SK-N-MC (cell line): ENCODE measurements around the gene CYB561.
A peak's percentile ranks its signal among the peaks of the same experiment; 100 is the strongest.

Source experiments
- DNase-seq: peaks from one replicate; pipeline ENCODE4 v3.0.0-alpha.2; 2011; ENCODE audit warnings: low read depth, low spot score
- H3K27ac ChIP-seq: fragments of 200-600 bp; sonication (generic); 2 replicates; pipeline ENCODE4 v1.5.1; 2016; ENCODE audit warnings: mixed run types
- H3K36me3 ChIP-seq: fragments of 200-600 bp; sonication (generic); 2 replicates; pipeline ENCODE4 v1.6.1; 2017; ENCODE audit warnings: antibody characterized with exemption, low read length, mixed read lengths; ENCODE audit not compliant: insufficient read depth
- H3K4me3 ChIP-seq: fragments of 200-600 bp; sonication (generic); 2 replicates; pipeline ENCODE4 v1.5.1; 2016
- H3K9ac ChIP-seq: fragments of 200-600 bp; sonication (generic); 2 replicates; pipeline ENCODE4 v1.8.0; 2017; ENCODE audit warnings: mixed run types, mixed read lengths; ENCODE audit not compliant: insufficient read length
- H3K9me3 ChIP-seq: fragments of 200-600 bp; sonication (generic); 2 replicates; pipeline ENCODE4 v1.6.1; 2017; ENCODE audit warnings: low read depth, mild to moderate bottlenecking, antibody characterized with exemption, low read length, moderate library complexity, mixed read lengths
- EZH2 ChIP-seq: fragments of 200-600 bp; sonication (generic); IDR thresholded peaks from one replicate; pipeline ENCODE4 v1.6.1; 2017; ENCODE audit warnings: antibody characterized with exemption
- FOXP2 ChIP-seq: optimal IDR thresholded peaks from 2 replicates; pipeline ENCODE3; 2011; ENCODE audit warnings: mild to moderate bottlenecking, moderate library complexity; ENCODE audit not compliant: insufficient read depth; ENCODE audit errors: extremely low read length, control extremely low read depth
- POLR2AphosphoS5 ChIP-seq: IDR thresholded peaks from 2 replicates; pipeline ENCODE4 v1.6.1; 2012; ENCODE audit warnings: mild to moderate bottlenecking, low read depth, low read length, borderline replicate concordance

CYB561 gene

DNA sequence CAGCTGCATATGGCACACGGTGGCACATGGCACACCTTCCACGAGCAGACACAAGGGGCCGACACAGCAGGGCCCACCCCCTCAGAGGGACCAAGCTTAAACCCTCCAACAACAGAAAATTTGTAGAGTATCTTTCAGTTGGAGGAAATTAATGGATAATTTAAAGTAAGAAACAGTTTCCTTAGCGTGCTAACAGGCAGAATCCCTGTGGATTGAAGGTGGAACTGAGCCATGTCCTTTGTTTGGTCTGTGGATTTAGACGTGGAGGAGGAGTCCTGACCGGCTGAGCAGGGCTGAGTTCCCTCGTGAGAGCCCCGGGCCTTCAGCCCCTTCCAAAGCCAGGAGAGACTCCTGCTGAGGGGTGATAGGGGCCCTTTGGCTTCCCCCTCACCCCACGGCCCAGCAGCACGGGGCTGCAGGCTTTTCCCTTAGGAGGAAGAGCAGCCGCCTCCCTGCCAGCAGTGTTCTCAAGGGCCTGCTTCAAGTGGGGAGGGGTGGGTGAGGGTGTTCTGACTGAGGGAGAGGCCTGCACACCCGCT is 1.4 kb upstream of the CYB561 start:
- Histone ChIP-seq H3K27ac (peak overlapping the region; percentile 89), H3K9me3 (no peaks in the 10 kb centered on the region), H3K36me3 (no peaks in the 10 kb centered on the region), H3K4me3 (peak overlapping the region; percentile 72), H3K9ac (peak overlapping the region; percentile 43)
- peak; percentile 2; the same call in 1 of the 2 replicates for TF ChIP-seq POLR2AphosphoS5
- no peak for TF ChIP-seq EZH2
- no peak for TF ChIP-seq FOXP2
- peak; percentile 56 for DNase-seq

DNA sequence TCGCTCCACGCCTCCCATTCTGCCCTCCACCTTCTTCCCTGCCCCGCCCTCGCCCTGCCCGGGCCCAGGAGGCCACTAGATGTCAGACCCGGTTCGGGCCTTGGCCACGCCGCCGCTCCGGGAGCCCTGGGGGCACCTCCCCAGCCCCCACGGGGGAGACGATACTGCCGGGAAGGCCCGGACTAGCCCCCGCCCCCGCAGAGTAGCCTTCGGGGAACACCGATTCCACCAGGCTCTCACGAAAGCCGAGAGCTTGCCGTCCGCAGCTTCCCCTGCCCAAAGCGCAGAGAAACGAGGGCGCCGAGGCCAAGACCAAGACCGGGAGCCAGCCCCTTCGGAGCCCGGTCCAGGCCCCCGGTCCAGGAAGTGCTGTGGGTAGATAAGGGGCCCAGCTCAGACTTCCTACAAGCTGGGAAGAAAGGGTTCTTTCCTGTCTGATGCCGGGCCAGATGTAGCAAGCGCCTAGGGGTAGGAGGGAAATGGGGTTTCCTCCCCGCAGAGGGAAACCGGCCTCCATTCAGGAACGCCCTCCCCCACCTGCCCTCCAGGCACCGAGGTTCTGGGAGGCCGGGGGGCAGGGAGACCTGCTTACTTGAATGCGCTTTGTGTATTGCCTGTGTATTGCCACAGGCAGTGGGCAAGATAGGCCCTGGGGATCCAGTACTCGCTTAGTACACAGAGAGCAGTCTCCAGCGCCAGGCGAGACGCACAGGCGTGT is 806 bp upstream of the CYB561 start:
- Histone ChIP-seq H3K27ac (peak overlapping the region; percentile 89), H3K9ac (peak overlapping the region; percentile 64)
- peak; percentile 63 for DNase-seq

DNA sequence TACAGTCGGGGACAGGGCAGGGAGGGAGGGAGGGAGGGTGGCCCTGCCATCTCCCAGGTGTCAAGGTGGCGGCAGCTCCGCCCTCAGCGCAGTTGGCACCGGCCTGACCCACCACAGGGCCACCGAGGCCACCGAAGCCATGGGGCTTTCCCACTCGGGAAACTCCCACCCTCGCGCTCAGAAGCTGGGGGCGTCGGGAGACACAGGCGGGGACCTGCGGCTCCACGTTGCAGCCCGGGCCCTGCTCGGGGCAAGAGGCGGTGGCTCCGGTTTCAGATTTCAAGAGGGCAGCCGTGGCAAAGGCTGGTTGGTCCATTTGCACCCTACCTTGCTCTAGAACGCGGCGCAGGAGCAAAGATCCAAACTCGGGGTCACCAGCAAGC is 544 bp downstream of the CYB561 start:
- no peak overlapping the region for H3K4me3 ChIP-seq
- H3K9ac ChIP-seq: no peak overlapping the region
- no peak overlapping the region for H3K27ac ChIP-seq
- no peaks in the 10 kb centered on the region for H3K9me3 ChIP-seq
- no peak for DNase-seq
- TF ChIP-seq FOXP2 (no peak), EZH2 (no peak), POLR2AphosphoS5 (no peak)
- H3K36me3 ChIP-seq: no peaks in the 10 kb centered on the region

More for the DNA sequence above, 806 bp upstream of the CYB561 start:
- H3K9me3 ChIP-seq: no peaks in the 10 kb centered on the region
- TF ChIP-seq FOXP2 (peak; percentile 97), POLR2AphosphoS5 (peak; percentile 65), EZH2 (no peak)
- no peaks in the 10 kb centered on the region for H3K36me3 ChIP-seq
- H3K4me3 ChIP-seq: peak overlapping the region; percentile 72

GRCh38 chr17:63445065-63445464 is 1.0 kb downstream of the CYB561 start:
- Histone ChIP-seq H3K4me3 (no peak overlapping the region), H3K9ac (no peak overlapping the region), H3K36me3 (no peaks in the 10 kb centered on the region), H3K27ac (no peak overlapping the region), H3K9me3 (no peaks in the 10 kb centered on the region)
- no peak for DNase-seq
- TF ChIP-seq EZH2 (no peak), FOXP2 (no peak), POLR2AphosphoS5 (no peak)

GRCh38 chr17:63444457-63444856 is 1.6 kb downstream of the CYB561 start:
- DNase-seq: no peak
- no peak overlapping the region for H3K4me3 ChIP-seq
- H3K27ac ChIP-seq: no peak overlapping the region
- no peak overlapping the region for H3K9ac ChIP-seq
- H3K9me3 ChIP-seq: no peaks in the 10 kb centered on the region
- TF ChIP-seq FOXP2: no peak
- TF ChIP-seq POLR2AphosphoS5: no peak
- no peak for TF ChIP-seq EZH2
- H3K36me3 ChIP-seq: no peaks in the 10 kb centered on the region

DNA sequence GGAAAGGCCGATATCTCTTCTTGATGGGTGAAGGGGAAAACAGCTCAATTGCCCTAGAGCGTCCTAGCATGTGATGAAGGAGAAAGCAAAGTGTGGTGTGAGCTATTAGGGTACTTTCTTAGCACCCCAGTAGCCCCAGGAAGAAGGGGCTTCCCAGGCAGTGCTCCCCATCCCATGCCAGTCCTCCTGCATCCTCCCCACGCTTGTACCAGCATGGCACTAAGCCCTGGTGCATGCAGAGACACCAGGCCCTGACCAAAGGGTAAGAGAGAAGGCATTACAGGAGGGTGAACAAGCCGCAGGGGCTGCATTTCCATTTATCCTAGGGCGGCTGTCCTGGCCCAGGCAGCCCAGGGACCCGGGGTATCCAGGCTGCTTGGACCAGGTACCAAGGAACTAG is 3.1 kb downstream of the CYB561 start:
- H3K36me3 ChIP-seq: no peaks in the 10 kb centered on the region
- H3K9ac ChIP-seq: no peak overlapping the region
- DNase-seq: no peak
- no peaks in the 10 kb centered on the region for H3K9me3 ChIP-seq
- no peak for TF ChIP-seq FOXP2
- TF ChIP-seq EZH2: no peak
- no peak for TF ChIP-seq POLR2AphosphoS5
- H3K27ac ChIP-seq: no peak overlapping the region
- H3K4me3 ChIP-seq: no peak overlapping the region

- no peak for DNase-seq
- Histone ChIP-seq H3K9me3 (no peaks in the 10 kb centered on the region), H3K9ac (no peak overlapping the region), H3K27ac (no peak overlapping the region), H3K4me3 (no peak overlapping the region), H3K36me3 (no peaks in the 10 kb centered on the region)
- no peak for TF ChIP-seq EZH2
- no peak for TF ChIP-seq POLR2AphosphoS5
- TF ChIP-seq FOXP2: no peak
These were observed 3.5 kb downstream of the CYB561 start for GRCh38 chr17:63442549-63443035.

GRCh38 chr17:63442074-63442473 is 4.0 kb downstream of the CYB561 start:
- H3K9me3 ChIP-seq: no peaks in the 10 kb centered on the region
- TF ChIP-seq EZH2: no peak
- no peak for TF ChIP-seq FOXP2
- TF ChIP-seq POLR2AphosphoS5: no peak
- no peak overlapping the region for H3K27ac ChIP-seq

More at GRCh38 chr17:63442074-63442473, 4.0 kb downstream of the CYB561 start:
- no peaks in the 10 kb centered on the region for H3K36me3 ChIP-seq
- no peak overlapping the region for H3K9ac ChIP-seq
- no peak overlapping the region for H3K4me3 ChIP-seq
- no peak for DNase-seq
